H1 (cell line): ENCODE results near the gene AMT. TPM values are rescaled to one million over a fixed set of nuclear protein-coding genes. Genes with fewer than 3 reads are reported as not detected.
A peak's percentile ranks its signal among the peaks of the same experiment; 100 is the strongest.

Source experiments
- CTCF ChIA-PET: fragments of 300-600 bp; sonication (Branson Sonifier 250); formaldehyde crosslinking; loops from one replicate; lab custom pipeline; 2021; ENCODE audit not compliant: partially characterized antibody; lab: Charles Lee
- POLR2A ChIA-PET: fragments of 300-600 bp; sonication (Branson Sonifier 250); formaldehyde crosslinking; loops from one replicate; lab custom pipeline; 2021; ENCODE audit warnings: inconsistent platforms; ENCODE audit not compliant: partially characterized antibody; lab: Charles Lee
- DNase-seq, 2 experiments: peaks; one replicate each; pipeline versions ENCODE4 v3.0.0 to v3.0.0-alpha.2; 2010 to 2022; ENCODE audit warnings: low spot score in 2 of 2, low read depth in 1 of 2, mixed read lengths in 1 of 2
- FAIRE-seq: peaks from 2 replicates; lab custom pipeline; 2011; peaks lifted over from hg19 to GRCh38; lab: Jason Lieb, UNC
- H2AFZ ChIP-seq: 2 replicates; pipeline ENCODE4 v1.8.1; 2012; ENCODE audit warnings: low read length, inconsistent platforms
- H2AK5ac ChIP-seq: 2 replicates; pipeline ENCODE4 v1.6.1; 2013; ENCODE audit warnings: low read depth, low read length
- H2BK120ac ChIP-seq: replicated peaks from 2 replicates; pipeline ENCODE3; 2013; ENCODE audit warnings: low read depth, low read length, inconsistent platforms
- H2BK12ac ChIP-seq: 2 replicates; pipeline ENCODE4 v1.6.1; 2013; ENCODE audit warnings: low read depth, low read length
- H2BK15ac ChIP-seq: 2 replicates; pipeline ENCODE4 v1.6.1; 2013; ENCODE audit warnings: low read length
- H2BK20ac ChIP-seq: 2 replicates; pipeline ENCODE4 v1.6.1; 2013; ENCODE audit warnings: low read length
- H2BK5ac ChIP-seq: 2 replicates; pipeline ENCODE4 v1.6.1; 2013; ENCODE audit warnings: low read depth, low read length
- H3K14ac ChIP-seq: 2 replicates; pipeline ENCODE4 v1.6.1; 2013; ENCODE audit warnings: inconsistent platforms; ENCODE audit not compliant: insufficient read length
- H3K18ac ChIP-seq: 2 replicates; pipeline ENCODE4 v1.6.1; 2013; ENCODE audit warnings: low read length; ENCODE audit errors: extremely low read depth
- H3K23ac ChIP-seq: 2 replicates; pipeline ENCODE4 v1.6.1; 2013; ENCODE audit warnings: inconsistent platforms; ENCODE audit not compliant: insufficient read length
- H3K23me2 ChIP-seq: 2 replicates; pipeline ENCODE4 v1.6.1; 2013; ENCODE audit warnings: low read depth, low read length
- H3K27ac ChIP-seq: 2 replicates; pipeline ENCODE4 v1.6.1; 2011; ENCODE audit warnings: low read depth, low read length, inconsistent platforms
- H3K27me3 ChIP-seq, 4 experiments: replicated peaks in 1 of 4; 1 replicate in 1 of 4; 2 replicates in 3 of 4; pipeline versions ENCODE4 v1.6.1 to v1.8.1; 2011 to 2013; ENCODE audit warnings: low read length in 3 of 4, mild to moderate bottlenecking in 3 of 4, inconsistent platforms in 2 of 4, mixed read lengths in 2 of 4, moderate library complexity in 1 of 4; ENCODE audit not compliant: control insufficient read depth in 3 of 4, insufficient read depth in 3 of 4; ENCODE audit errors: extremely low read depth in 1 of 4
- H3K36me3 ChIP-seq, 4 experiments: 2 replicates each; pipeline versions ENCODE4 v1.6.1 to v1.8.1; 2011 to 2013; ENCODE audit warnings: mild to moderate bottlenecking in 4 of 4, low read length in 3 of 4, moderate library complexity in 2 of 4, control low read depth in 1 of 4, inconsistent platforms in 1 of 4; ENCODE audit not compliant: insufficient read depth in 4 of 4, control insufficient read depth in 2 of 4
- H3K4ac ChIP-seq: replicated peaks from 2 replicates; pipeline ENCODE3; 2013; ENCODE audit warnings: low read length, low read depth, mixed read lengths, inconsistent platforms; ENCODE audit not compliant: insufficient read length
- H3K4me1 ChIP-seq, 4 experiments: replicated peaks in 1 of 4; 1 replicate in 1 of 4; 2 replicates in 3 of 4; pipeline versions ENCODE4 v1.6.1 to v1.8.1; 2011 to 2013; ENCODE audit warnings: low read length in 3 of 4, inconsistent platforms in 2 of 4, mixed read lengths in 1 of 4; ENCODE audit not compliant: insufficient read depth in 4 of 4, control insufficient read depth in 3 of 4
- H3K4me2 ChIP-seq, 2 experiments: 2 replicates each; pipeline versions ENCODE4 v1.6.1 to v1.8.1; 2011 to 2013; ENCODE audit warnings: low read depth in 2 of 2, low read length in 2 of 2, control low read depth in 1 of 2, inconsistent platforms in 1 of 2, mild to moderate bottlenecking in 1 of 2; ENCODE audit not compliant: insufficient read depth in 1 of 2
- H3K4me3 ChIP-seq, 4 experiments: fragments of 200-600, 300-600 bp in 1 of 4; sonication (generic), shearing (Covaris generic), sonication (Bioruptor Twin) in 1 of 4; 2 replicates each; pipeline versions ENCODE4 v1.5.1 to v1.8.1; 2011 to 2016; ENCODE audit warnings: low read length in 4 of 4, low read depth in 3 of 4, control low read depth in 2 of 4, inconsistent platforms in 2 of 4, mild to moderate bottlenecking in 2 of 4, mixed read lengths in 1 of 4, moderate library complexity in 1 of 4; ENCODE audit not compliant: insufficient read depth in 2 of 4; ENCODE audit errors: extremely low read depth in 1 of 4
- H3K56ac ChIP-seq: replicated peaks from 2 replicates; pipeline ENCODE3; 2013; ENCODE audit warnings: low read depth, mild to moderate bottlenecking, mixed read lengths, low read length, inconsistent platforms; ENCODE audit not compliant: insufficient read length
- H3K79me1 ChIP-seq: 2 replicates; pipeline ENCODE4 v1.6.1; 2013; ENCODE audit warnings: low read depth, low read length, control low read depth
- H3K79me2 ChIP-seq, 2 experiments: 2 replicates each; pipeline versions ENCODE4 v1.6.1 to v1.8.1; 2012 to 2013; ENCODE audit warnings: low read length in 2 of 2, mild to moderate bottlenecking in 2 of 2, inconsistent platforms in 1 of 2; ENCODE audit not compliant: insufficient read depth in 2 of 2, control insufficient read depth in 1 of 2
- H3K9ac ChIP-seq, 4 experiments: replicated peaks in 1 of 4; 1 replicate in 1 of 4; 2 replicates in 3 of 4; pipeline versions ENCODE4 v1.6.1 to v1.8.1; 2011 to 2013; ENCODE audit warnings: low read depth in 3 of 4, low read length in 3 of 4, control low read depth in 2 of 4, mild to moderate bottlenecking in 2 of 4, moderate library complexity in 2 of 4, inconsistent platforms in 1 of 4; ENCODE audit errors: extremely low read depth in 1 of 4
- H3K9me3 ChIP-seq, 2 experiments: 2 replicates each; pipeline versions ENCODE4 v1.6.1 to v1.8.1; 2012 to 2013; ENCODE audit warnings: mild to moderate bottlenecking in 2 of 2, moderate library complexity in 2 of 2, control low read depth in 1 of 2, inconsistent platforms in 1 of 2, low read depth in 1 of 2, low read length in 1 of 2, mixed read lengths in 1 of 2; ENCODE audit not compliant: insufficient read depth in 2 of 2
- H4K20me1 ChIP-seq, 2 experiments: replicated peaks in 1 of 2; 2 replicates each; pipeline versions ENCODE3 to v1.8.1; 2011 to 2013; ENCODE audit warnings: inconsistent platforms in 2 of 2, low read length in 2 of 2, mild to moderate bottlenecking in 1 of 2; ENCODE audit not compliant: insufficient read depth in 2 of 2, control insufficient read depth in 1 of 2
- H4K5ac ChIP-seq: 2 replicates; pipeline ENCODE4 v1.6.1; 2013; ENCODE audit warnings: low read length, low read depth, mixed read lengths, inconsistent platforms; ENCODE audit not compliant: insufficient read length
- H4K8ac ChIP-seq: 2 replicates; pipeline ENCODE4 v1.8.0; 2013; ENCODE audit warnings: mild to moderate bottlenecking, moderate library complexity, low read length, inconsistent platforms; ENCODE audit not compliant: insufficient read depth; ENCODE audit errors: extremely low read depth
- H4K91ac ChIP-seq: replicated peaks from 2 replicates; pipeline ENCODE3; 2013; ENCODE audit warnings: low read length, mixed read lengths, inconsistent platforms; ENCODE audit not compliant: insufficient read length
- CBX5 ChIP-seq: fragments of 300-800, 300-1000 bp; sonication (generic); IDR thresholded peaks from 2 replicates; pipeline ENCODE4 v1.7.1; 2016; ENCODE audit warnings: antibody characterized with exemption, low read length, low read depth
- CTBP2 ChIP-seq: IDR thresholded peaks from 2 replicates; pipeline ENCODE4 v1.7.0; 2011; ENCODE audit warnings: borderline replicate concordance, mild to moderate bottlenecking, moderate library complexity, mixed read lengths, low read length; ENCODE audit not compliant: insufficient read depth, insufficient read length
- FOSL1 ChIP-seq: IDR thresholded peaks from 2 replicates; pipeline ENCODE4 v1.6.1; 2011; ENCODE audit warnings: mild to moderate bottlenecking, low read depth, low read length, moderate library complexity; ENCODE audit not compliant: insufficient read depth
- SP1 ChIP-seq: IDR thresholded peaks from 2 replicates; pipeline ENCODE4 v1.6.1; 2011; ENCODE audit warnings: low read depth, low read length
- WGBS, 2 experiments: shearing (Covaris generic) in 1 of 2; methylation state at CpG; one replicate each; pipeline versions ENCODE4 v1.1.6 to v1.1.7; 2013 to 2015; ENCODE audit warnings: low lambda C conversion rate in 2 of 2, mixed read lengths in 2 of 2, inconsistent platforms in 1 of 2, low coverage in 1 of 2, missing lambda C conversion rate in 1 of 2; ENCODE audit not compliant: insufficient replicate concordance in 2 of 2, insufficient coverage in 1 of 2, insufficient read length in 1 of 2; ENCODE audit errors: extremely low coverage in 1 of 2, missing lambda C conversion rate in 1 of 2; 5-methylcytosine and 5-hydroxymethylcytosine counted together
- polyA plus RNA-seq, 7 experiments: library from polyadenylated mRNA; depleted of rRNA in 3 of 7; stranded (reverse) in 5 of 7; unstranded in 2 of 7; fragments of >200 nt in 5 of 7; fragments of 200-250 nt in 2 of 7; gene quantifications; 1 replicate in 5 of 7; 2 replicates in 1 of 7; 4 replicates in 1 of 7; pipeline versions ENCODE4 v1.2.1 to v1.2.3, GENCODE V29; 2011 to 2013; ENCODE audit warnings: missing spikeins in 2 of 7, mixed read lengths in 2 of 7
- total RNA-seq: library from RNA; stranded (reverse); fragmentation: NEBNext Ultra II Directional; extraction: Animal tissue kit (Norgen Biotek cat#: 25700); gene quantifications from 2 replicates; pipeline ENCODE4 v1.2.1, GENCODE V29; 2021

AMT gene
- total and polyA plus RNA-seq, 2 of the 8 experiments (the other 6 are each of a cell fraction or from before 2014, with no cell fraction given), result 46.5 to 92.4 TPM

DNA sequence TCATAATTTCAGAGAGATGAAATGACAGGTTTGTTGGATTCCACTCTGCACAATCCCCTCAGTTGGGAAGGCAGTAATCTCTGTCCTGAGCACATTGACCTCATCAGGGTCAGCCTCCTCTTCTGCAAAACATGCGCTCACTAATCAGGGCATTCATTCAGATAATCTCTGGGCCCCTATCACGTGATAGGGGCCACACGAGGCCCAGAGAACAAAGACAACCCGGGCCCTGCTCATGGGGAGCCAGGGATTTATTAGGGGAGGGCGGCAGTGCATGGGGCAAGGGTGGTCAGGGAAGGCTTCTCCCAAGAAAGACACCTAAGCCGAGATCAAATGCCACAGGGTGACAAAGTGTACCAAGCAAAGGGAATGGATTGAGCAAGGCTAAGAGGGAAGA lies 8.9 kb downstream of the AMT start:
- H4K91ac ChIP-seq, result no peak overlapping the region
- peaks cover 3 to 13% (median 10%) of the 10 kb centered on the region in 4 experiments; a peak in 6 of 7 replicates for H3K4me1 ChIP-seq
- H3K9ac ChIP-seq, result no peak overlapping the region
- H2BK120ac ChIP-seq, result no peak overlapping the region
- FAIRE-seq (no peak), DNase-seq (no peak)
- H3K4ac ChIP-seq, result no peak overlapping the region
- no peak overlapping the region; the same call in 1 of the 2 replicates for H2BK15ac ChIP-seq
- H2BK12ac ChIP-seq, result peak overlapping the region; percentile 50; the same call in 1 of the 2 replicates
- no peak overlapping the region for H3K18ac ChIP-seq
- H3K79me1 ChIP-seq, result peaks cover 12% of the 10 kb centered on the region
- ChIA-PET CTCF (interaction anchor here (0.9 to 1.6 kb wide), 3 partner anchors 8 to 258 kb away, joined by 4 to 9 read pairs (median 4); no protein-coding TSS in a partner anchor), POLR2A (interaction anchor here (0.7 to 4.2 kb wide), 7 partner anchors 9 to 122 kb away, joined by 3 to 57 read pairs (median 19); partner anchors contain the start of genes AMT, DAG1 and GPX1)
- peaks cover 22 to 30% of the 10 kb centered on the region in 2 experiments for H3K79me2 ChIP-seq
- 85% methylated on average over 6 of the region's 6 CpGs; no CpG with 5 or more reads in 1 of the 2 experiments for WGBS, 2 experiments
- H3K9me3 ChIP-seq, result no peaks in the 10 kb centered on the region
- H4K5ac ChIP-seq, result no peak overlapping the region
- H3K56ac ChIP-seq, result no peak overlapping the region
- H3K23me2 ChIP-seq, result peaks cover 16% of the 10 kb centered on the region
- 0 out of 8 replicates have a peak overlapping the region, but pooled peaks of 1 of the 4 experiments have one; percentile 89 for H3K4me3 ChIP-seq
- 0 out of 2 replicates have a peak overlapping the region, but pooled peaks have one; percentile 10 for H2BK5ac ChIP-seq
- H3K14ac ChIP-seq, result no peak overlapping the region
- H2AFZ ChIP-seq, result no peak overlapping the region
- no peak overlapping the region for H3K27ac ChIP-seq
- peaks cover 0 to 7% (median 4%) of the 10 kb centered on the region in 4 experiments; a peak in 2 of 8 replicates for H3K36me3 ChIP-seq
- H3K27me3 ChIP-seq, result no peaks in the 10 kb centered on the region
- no peak overlapping the region; the same call in 1 of the 2 replicates for H2AK5ac ChIP-seq
- no peak overlapping the region for H4K8ac ChIP-seq
- H3K4me2 ChIP-seq, result peak overlapping the region in 1 of 2 experiments; percentile 80; a peak in 1 of 4 replicates
- peaks cover 8 to 12% of the 10 kb centered on the region in 2 experiments for H4K20me1 ChIP-seq
- no peak overlapping the region for H3K23ac ChIP-seq
- no peak overlapping the region for H2BK20ac ChIP-seq
- TF ChIP-seq FOSL1 (no peak), CBX5 (no peak), SP1 (no peak), CTBP2 (no peak)
